Measurements from ENCODE around the gene RRP36.

RRP36 gene

DNA sequence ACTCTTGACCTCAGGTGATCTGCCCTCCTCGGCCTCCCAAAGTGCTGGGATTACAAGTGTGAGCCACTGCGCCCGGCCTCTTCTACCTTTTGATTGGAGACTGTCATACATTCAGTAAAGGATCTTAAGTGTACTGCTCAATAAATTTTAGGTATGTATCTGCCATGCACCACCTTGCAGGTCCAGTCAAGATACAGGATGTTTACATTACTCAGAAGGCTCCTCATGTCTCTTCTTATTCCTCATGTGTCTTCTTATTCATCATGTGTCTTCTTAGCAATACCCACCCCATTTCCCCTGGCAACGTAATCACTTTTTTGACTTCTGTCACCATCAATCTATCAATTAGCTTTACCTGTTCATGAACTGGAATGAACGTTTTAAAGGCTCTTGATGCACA lies 15.6 kb upstream of the RRP36 start:
- Histone ChIP-seq H3K36me3 (peaks cover 87% of the 10 kb centered on the region), H3K27me3 (no peaks in the 10 kb centered on the region), H3K4me2 (no peak overlapping the region), H3K4me3 (no peak overlapping the region), H3K9ac (no peak overlapping the region), H3K4me1 (no peaks in the 10 kb centered on the region), H3K9me3 (no peaks in the 10 kb centered on the region), H3K27ac (no peak overlapping the region), H4K20me1 (peaks cover 13% of the 10 kb centered on the region; the same call in 1 of the 2 replicates)
- no peak for TF ChIP-seq Cebpa-rat (IDR thresholded peaks at IDR 0.05)

DNA sequence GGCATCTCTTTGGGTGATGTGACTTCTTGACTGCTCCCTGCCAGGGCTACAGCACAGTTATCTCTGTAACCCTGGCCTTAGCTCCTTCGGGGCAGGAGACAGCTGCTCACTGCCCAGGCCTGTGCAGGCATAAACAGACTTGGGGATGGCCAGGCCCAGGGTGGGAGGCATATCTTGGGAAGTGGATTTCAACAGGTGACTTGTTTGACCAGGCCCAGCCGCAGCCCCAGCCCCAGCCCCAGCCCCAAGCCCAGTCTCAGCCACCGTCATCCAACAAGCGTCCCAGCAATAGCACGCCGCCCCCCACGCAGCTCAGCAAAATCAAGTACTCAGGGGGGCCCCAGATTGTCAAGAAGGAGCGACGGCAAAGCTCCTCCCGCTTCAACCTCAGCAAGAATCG lies 15.2 kb upstream of the RRP36 start:
- no peaks in the 10 kb centered on the region for H3K9me3 ChIP-seq
- no peak for TF ChIP-seq Cebpa-rat (IDR thresholded peaks at IDR 0.05)
- peaks cover 87% of the 10 kb centered on the region for H3K36me3 ChIP-seq
- H3K4me3 ChIP-seq = no peak overlapping the region
- peaks cover 16% of the 10 kb centered on the region; the same call in 1 of the 2 replicates for H4K20me1 ChIP-seq
- no peaks in the 10 kb centered on the region for H3K27me3 ChIP-seq
- H3K27ac ChIP-seq = no peak overlapping the region
- no peaks in the 10 kb centered on the region for H3K4me1 ChIP-seq
- H3K9ac ChIP-seq = no peak overlapping the region
- H3K4me2 ChIP-seq = no peak overlapping the region

DNA sequence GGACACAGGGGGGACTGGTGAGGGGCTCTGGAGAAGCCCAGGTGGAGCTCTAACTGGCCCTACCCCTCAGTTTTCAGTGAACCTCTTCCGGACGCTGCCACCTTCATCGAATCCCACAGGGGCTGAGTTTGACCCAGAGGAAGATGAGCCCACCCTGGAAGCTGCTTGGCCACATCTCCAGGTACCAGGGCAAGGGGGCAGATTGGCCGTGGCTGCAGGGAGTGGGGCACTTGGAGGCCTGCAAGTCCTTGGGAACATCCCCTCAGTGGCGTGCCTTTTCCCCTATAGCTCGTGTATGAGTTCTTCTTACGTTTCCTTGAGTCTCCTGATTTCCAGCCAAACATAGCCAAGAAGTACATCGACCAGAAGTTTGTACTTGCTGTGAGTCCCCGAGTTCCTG lies 14.3 kb upstream of the RRP36 start:
- no peak for TF ChIP-seq Cebpa-rat (IDR thresholded peaks at IDR 0.05)
- no peak overlapping the region for H3K4me2 ChIP-seq
- H3K27me3 ChIP-seq = no peaks in the 10 kb centered on the region
- peaks cover 87% of the 10 kb centered on the region for H3K36me3 ChIP-seq
- H3K4me3 ChIP-seq = no peak overlapping the region
- no peak overlapping the region for H3K27ac ChIP-seq
- H4K20me1 ChIP-seq = peaks cover 24% of the 10 kb centered on the region
- H3K9ac ChIP-seq = 0 out of 2 replicates have a peak overlapping the region, but pooled peaks have one; percentile 24
- H3K9me3 ChIP-seq = no peaks in the 10 kb centered on the region
- peaks cover 5% of the 10 kb centered on the region for H3K4me1 ChIP-seq

DNA sequence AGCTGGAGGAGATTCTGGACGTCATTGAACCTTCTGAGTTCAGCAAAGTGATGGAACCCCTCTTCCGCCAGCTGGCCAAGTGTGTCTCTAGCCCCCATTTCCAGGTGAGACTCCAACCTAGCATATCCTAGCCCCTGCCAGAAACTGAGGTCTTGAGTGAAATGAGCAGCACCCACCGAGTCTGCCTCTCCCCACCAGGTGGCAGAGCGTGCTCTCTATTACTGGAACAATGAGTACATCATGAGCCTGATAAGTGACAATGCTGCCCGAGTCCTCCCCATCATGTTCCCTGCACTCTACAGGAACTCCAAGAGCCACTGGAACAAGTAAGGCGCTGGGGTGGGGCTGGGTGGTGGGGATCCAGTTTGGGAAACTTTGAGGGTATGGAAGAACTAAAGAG lies 12.3 kb upstream of the RRP36 start:
- Histone ChIP-seq H3K4me3 (no peak overlapping the region), H3K4me1 (peaks cover 17% of the 10 kb centered on the region), H3K36me3 (peaks cover 74% of the 10 kb centered on the region), H3K27ac (no peak overlapping the region), H3K4me2 (no peak overlapping the region), H3K9me3 (no peaks in the 10 kb centered on the region), H3K9ac (no peak overlapping the region), H4K20me1 (peaks cover 26% of the 10 kb centered on the region), H3K27me3 (no peaks in the 10 kb centered on the region)
- TF ChIP-seq Cebpa-rat (IDR thresholded peaks at IDR 0.05) = no peak

DNA sequence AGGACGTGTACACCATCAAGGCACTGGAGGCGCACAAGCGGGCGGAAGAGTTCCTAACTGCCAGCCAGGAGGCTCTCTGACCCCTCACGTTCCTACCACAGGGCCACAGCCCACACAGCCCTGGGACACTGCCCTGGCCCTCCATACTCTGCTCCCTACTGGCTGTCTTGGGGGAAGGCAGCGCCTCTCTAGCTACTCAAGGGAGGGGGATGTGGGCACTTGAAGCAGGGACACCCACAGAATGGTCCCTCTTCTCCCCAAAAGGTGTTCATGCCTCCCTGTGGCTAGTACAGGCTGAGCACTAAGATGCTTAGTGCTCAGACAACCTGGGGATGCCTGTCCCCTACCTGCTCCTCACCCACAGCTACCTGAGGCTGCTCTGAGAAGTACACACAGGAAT lies 10.2 kb upstream of the RRP36 start:
- no peak overlapping the region for H3K27ac ChIP-seq
- H3K4me2 ChIP-seq = no peak overlapping the region
- H3K4me1 ChIP-seq = peaks cover 34% of the 10 kb centered on the region
- H3K4me3 ChIP-seq = no peak overlapping the region
- H3K27me3 ChIP-seq = no peaks in the 10 kb centered on the region
- H3K9me3 ChIP-seq = no peaks in the 10 kb centered on the region
- peak overlapping the region; percentile 34; the same call in 1 of the 2 replicates for H3K9ac ChIP-seq
- H4K20me1 ChIP-seq = peaks cover 44% of the 10 kb centered on the region
- no peak for TF ChIP-seq Cebpa-rat (IDR thresholded peaks at IDR 0.05)
- peaks cover 64% of the 10 kb centered on the region for H3K36me3 ChIP-seq

DNA sequence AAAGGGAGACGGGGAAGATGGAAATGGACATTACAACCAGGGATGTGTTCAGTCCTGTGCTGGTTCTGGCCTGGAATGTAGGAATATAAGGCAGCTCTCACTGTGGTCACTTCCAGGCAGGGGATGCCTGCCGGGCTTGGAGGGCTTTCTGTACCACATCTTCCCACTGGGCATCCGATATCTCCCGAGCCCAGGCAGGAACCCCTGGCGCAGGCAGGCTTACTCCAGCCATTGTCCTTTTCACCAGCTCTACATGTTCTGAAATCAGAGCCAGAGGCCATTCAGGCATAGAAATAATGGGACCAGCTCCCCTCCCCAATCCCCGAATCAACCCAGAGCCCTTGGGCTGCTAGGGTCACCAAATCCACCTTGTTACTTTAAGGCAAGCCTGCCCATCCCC lies 9.1 kb upstream of the RRP36 start:
- Histone ChIP-seq H3K9me3 (no peaks in the 10 kb centered on the region), H3K4me2 (peak overlapping the region; percentile 97), H3K36me3 (peaks cover 60% of the 10 kb centered on the region), H3K27me3 (no peaks in the 10 kb centered on the region), H3K4me3 (peak overlapping the region; percentile 84), H3K9ac (peak overlapping the region; percentile 85), H3K27ac (peak overlapping the region; percentile 71; the same call in 1 of the 2 replicates), H3K4me1 (peaks cover 45% of the 10 kb centered on the region), H4K20me1 (peaks cover 56% of the 10 kb centered on the region)
- TF ChIP-seq Cebpa-rat (IDR thresholded peaks at IDR 0.05) = no peak

DNA sequence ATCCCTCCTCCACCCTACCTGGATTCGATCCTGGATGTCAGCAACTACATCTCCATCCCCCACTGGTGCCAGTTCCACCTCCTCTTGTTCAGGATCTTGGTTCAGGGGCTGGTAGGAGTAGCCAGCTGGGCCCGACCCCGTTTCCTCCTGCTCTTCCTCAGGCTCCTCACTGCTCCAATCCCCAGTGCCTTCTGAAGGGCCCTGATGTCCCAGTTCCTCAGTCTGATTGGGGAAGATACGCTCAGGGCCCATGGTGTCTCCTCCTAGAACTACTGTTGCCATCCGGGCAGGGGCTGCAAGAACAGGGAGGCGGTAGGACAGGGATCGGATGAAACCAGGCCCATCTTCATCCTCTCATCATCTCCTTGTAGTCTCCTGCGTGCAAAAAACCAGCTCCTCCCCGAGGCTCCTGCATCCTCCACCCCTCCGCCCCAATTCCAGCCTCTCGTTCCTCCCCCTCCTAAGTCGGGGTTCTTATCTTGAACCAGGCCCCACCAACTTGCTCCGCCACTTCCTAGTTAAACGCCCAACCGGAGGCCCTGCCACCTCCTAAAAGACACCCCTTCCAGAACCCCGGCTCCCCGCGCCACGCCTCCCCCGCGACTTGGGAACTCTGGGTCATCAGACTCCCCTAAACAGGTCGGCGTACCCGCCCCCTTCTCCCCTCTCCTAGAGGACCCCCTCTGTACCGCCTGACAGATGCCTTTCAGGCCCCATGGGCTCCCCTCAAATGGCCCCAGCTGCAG lies 8.2 kb upstream of the RRP36 start:
- peaks cover 65% of the 10 kb centered on the region for H4K20me1 ChIP-seq
- H3K4me3 ChIP-seq = peak overlapping the region; percentile 84
- no peaks in the 10 kb centered on the region for H3K27me3 ChIP-seq
- peak overlapping the region; percentile 97 for H3K4me2 ChIP-seq
- peak overlapping the region; percentile 71 for H3K27ac ChIP-seq
- H3K36me3 ChIP-seq = peaks cover 60% of the 10 kb centered on the region
- no peak for TF ChIP-seq Cebpa-rat (IDR thresholded peaks at IDR 0.05)
- H3K9me3 ChIP-seq = no peaks in the 10 kb centered on the region
- H3K4me1 ChIP-seq = peaks cover 51% of the 10 kb centered on the region
- peak overlapping the region; percentile 85 for H3K9ac ChIP-seq

DNA sequence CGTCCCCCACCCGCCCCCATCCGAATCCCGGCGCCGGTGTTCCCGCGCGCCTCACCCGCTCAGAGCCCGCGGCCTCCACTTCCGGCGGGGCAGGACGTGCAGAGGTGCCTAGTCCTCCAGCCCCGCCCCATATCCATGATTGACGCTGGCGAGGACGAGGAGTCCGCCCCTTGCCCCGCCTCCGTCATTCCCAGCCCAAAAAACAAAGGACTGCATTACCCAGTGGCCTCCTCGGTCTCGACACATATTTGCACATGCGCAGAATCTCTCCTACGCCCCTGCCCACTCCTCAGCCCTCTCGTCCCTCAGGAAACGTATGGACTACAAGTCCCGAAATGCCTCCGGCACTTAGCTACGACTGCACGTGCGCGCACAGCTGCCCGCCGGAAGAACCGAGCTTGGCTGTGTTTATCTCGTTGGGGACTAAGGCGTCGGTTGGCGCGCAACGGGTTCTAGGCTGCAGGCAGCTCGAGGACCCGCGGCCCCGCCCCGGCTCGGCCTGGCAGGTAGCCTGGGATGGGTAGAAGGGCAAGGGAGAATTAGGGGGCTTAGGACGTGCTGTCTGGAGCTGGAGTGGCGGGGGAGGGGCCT lies 7.5 kb upstream of the RRP36 start, which contains the start of the genes KLHDC3 and MEA1:
TSS of gene KLHDC3 (plus strand) at position 407 of the 591 bp plus-strand sequence. CDS start 2,944 bp downstream, outside the sequence.
TSS of gene MEA1 (minus strand) at position 104 of the 591 bp plus-strand sequence. CDS start 133 bp downstream, outside the sequence.
- H3K9me3 ChIP-seq = no peaks in the 10 kb centered on the region
- H3K36me3 ChIP-seq = peaks cover 60% of the 10 kb centered on the region
- peaks cover 51% of the 10 kb centered on the region for H3K4me1 ChIP-seq
- H3K27ac ChIP-seq = peak within 1 kb of the TSS; percentile 79
- H3K27me3 ChIP-seq = no peaks in the 10 kb centered on the region
- peak within 1 kb of the TSS; percentile 84 for H3K4me3 ChIP-seq
- peaks cover 66% of the 10 kb centered on the region for H4K20me1 ChIP-seq
- no peak for TF ChIP-seq Cebpa-rat (IDR thresholded peaks at IDR 0.05)
- peak within 1 kb of the TSS; percentile 97 for H3K4me2 ChIP-seq
- H3K9ac ChIP-seq = peak within 1 kb of the TSS; percentile 86

DNA sequence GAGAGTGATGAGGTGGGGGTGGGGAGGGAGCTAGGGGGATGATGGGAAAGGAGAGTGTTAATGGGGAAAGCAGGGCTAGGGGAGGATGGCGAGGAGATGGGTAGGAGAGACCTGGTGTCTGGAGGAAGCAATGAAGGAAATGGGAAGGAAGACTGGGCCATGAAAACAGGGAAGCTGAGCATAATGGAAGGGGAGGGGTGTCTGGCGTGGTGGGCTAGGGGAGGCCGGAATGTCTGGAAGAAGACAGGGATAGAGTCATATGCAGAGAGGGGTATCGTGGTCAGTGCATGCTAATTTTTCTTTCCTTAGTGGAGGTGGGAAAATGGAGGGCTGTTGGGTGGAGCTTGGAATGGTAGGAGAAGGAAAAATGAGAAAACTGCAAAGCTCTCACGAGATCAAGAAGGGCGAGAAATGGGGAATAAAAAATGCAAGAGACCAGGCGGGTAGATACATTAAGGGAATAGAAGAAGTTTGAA lies 7.0 kb upstream of the RRP36 start:
- no peak for TF ChIP-seq Cebpa-rat (IDR thresholded peaks at IDR 0.05)
- Histone ChIP-seq H3K9ac (peak overlapping the region; percentile 86), H3K4me3 (peak overlapping the region; percentile 84), H3K36me3 (peaks cover 60% of the 10 kb centered on the region), H4K20me1 (peaks cover 66% of the 10 kb centered on the region), H3K4me1 (peaks cover 51% of the 10 kb centered on the region), H3K9me3 (no peaks in the 10 kb centered on the region), H3K4me2 (peak overlapping the region; percentile 97), H3K27ac (peak overlapping the region; percentile 79), H3K27me3 (no peaks in the 10 kb centered on the region)

Data from BLaER1 (cell line).